Stimulated activated CD8-positive, alpha-beta memory T cell treated with anti-CD3 and anti-CD28 coated beads, Interleukin-7, amount 100 ng/mL, for 1 hour (primary cell): ENCODE results near the gene ADRA2B.
"Not testable (repeated sequence)": the region's sequence is repeated elsewhere in the genome, so short reads cannot be mapped to it uniquely, and the experiment has no call there.

Experiments
- DNase-seq, 2 donors: peaks; one replicate each; pipeline ENCODE4 v3.0.0-alpha.2; 2020; ENCODE audit warnings: low read depth in 2 of 2

The ADRA2B gene

DNA sequence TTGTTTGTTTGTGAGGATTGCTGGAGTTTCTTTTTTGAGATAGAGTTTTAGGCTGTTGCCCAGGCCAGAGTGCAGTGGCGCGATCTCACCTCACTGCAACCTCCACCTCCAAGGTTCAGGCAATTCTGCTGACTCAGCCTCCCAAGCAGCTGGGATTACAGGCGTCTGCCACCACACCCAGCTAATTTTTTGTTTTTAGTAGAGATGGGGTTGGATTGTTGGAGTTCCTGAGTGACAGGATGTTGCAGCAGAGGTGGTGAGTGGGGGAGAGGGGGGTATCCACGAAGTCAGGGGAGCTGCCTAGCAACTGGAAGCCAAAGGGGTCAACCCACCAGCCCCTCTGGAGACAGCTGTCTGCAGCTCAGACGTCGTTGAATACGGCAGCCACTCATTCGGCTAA is 46.5 kb downstream of the ADRA2B start:
- not testable (repeated sequence) for DNase-seq

GRCh38 chr2:96067902-96068581 is 48.3 kb downstream of the ADRA2B start:
- DNase-seq, result not testable (repeated sequence)

DNA sequence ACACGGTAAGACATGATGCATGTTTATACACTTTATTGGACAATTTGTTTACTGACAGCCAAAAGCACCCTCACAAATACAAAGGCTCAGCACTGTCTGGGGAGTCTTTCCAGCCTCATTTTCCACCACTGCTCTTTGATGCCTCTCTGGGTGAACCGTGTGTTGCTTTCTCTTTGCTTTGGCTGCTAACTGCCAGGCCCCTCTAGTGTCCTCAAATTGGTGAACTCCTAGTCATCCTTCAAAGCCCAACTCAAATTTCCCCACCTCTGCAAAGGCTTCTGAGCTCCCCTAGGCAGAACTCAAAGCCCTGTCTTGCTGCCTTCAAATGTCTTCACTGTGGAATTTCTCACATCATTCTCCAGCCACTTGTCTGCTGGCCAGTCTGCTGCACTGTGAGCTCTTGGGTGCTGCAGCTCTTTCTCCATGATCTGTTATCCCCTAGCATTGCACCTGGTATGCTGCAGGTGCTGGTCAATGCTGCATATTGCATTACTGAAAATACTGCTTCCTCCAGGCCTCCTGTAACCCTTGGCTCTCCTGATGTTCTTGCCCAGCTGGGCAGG is 49.2 kb downstream of the ADRA2B start:
- DNase-seq, result not testable (repeated sequence)

- not testable (repeated sequence) for DNase-seq
These were observed 49.9 kb downstream of the ADRA2B start for GRCh38 chr2:96066511-96066910.

- not testable (repeated sequence) for DNase-seq
These were observed 50.4 kb downstream of the ADRA2B start for GRCh38 chr2:96065954-96066353.

GRCh38 chr2:96065381-96065930 is 50.9 kb downstream of the ADRA2B start:
- DNase-seq, result no peak

GRCh38 chr2:96064760-96065159 is 51.6 kb downstream of the ADRA2B start:
- DNase-seq, result not testable (repeated sequence)

- not testable (repeated sequence) for DNase-seq
These were observed 52.2 kb downstream of the ADRA2B start for GRCh38 chr2:96064047-96064675.

GRCh38 chr2:96063116-96063899 is 53.1 kb downstream of the ADRA2B start:
- DNase-seq, result not testable (repeated sequence)
